H9 (cell line): Measurements from ENCODE around the gene HNRNPLL. TPM values are rescaled to one million over a fixed set of nuclear protein-coding genes. Genes with fewer than 3 reads are reported as not detected.

ENCODE experiments used
- DNase-seq: peaks from one replicate; pipeline ENCODE4 v3.0.0-alpha.2; 2017
- H2AFZ ChIP-seq: one replicate; pipeline ENCODE4 v1.6.1; 2013; ENCODE audit warnings: mild to moderate bottlenecking, low read length, control low read depth, moderate library complexity
- H2AK5ac ChIP-seq: 2 replicates; pipeline ENCODE4 v1.6.1; 2013; ENCODE audit warnings: low read length, control low read depth, mixed read lengths; ENCODE audit not compliant: insufficient read length
- H2BK120ac ChIP-seq: one replicate; pipeline ENCODE4 v1.6.1; 2013; ENCODE audit warnings: low read depth, mild to moderate bottlenecking, low read length, control low read depth, inconsistent platforms; ENCODE audit not compliant: poor library complexity, severe bottlenecking
- H2BK12ac ChIP-seq: 2 replicates; pipeline ENCODE4 v1.6.1; 2013; ENCODE audit warnings: low read length, control low read depth, mixed read lengths, low read depth; ENCODE audit not compliant: insufficient read length
- H2BK15ac ChIP-seq: 2 replicates; pipeline ENCODE4 v1.6.1; 2013; ENCODE audit warnings: low read depth, low read length, control low read depth
- H2BK20ac ChIP-seq: one replicate; pipeline ENCODE4 v1.6.1; 2013; ENCODE audit warnings: low read depth, mild to moderate bottlenecking, low read length, control low read depth, inconsistent platforms; ENCODE audit not compliant: poor library complexity, severe bottlenecking
- H2BK5ac ChIP-seq: 2 replicates; pipeline ENCODE4 v1.6.1; 2013; ENCODE audit warnings: low read length, control low read depth, mixed read lengths; ENCODE audit not compliant: insufficient read length
- H3K14ac ChIP-seq: 2 replicates; pipeline ENCODE4 v1.6.1; 2013; ENCODE audit warnings: low read length, control low read depth; ENCODE audit not compliant: insufficient read depth
- H3K18ac ChIP-seq: 2 replicates; pipeline ENCODE4 v1.6.1; 2013; ENCODE audit warnings: low read depth, mild to moderate bottlenecking, mixed read lengths, low read length, control low read depth; ENCODE audit not compliant: insufficient read length
- H3K23ac ChIP-seq: 2 replicates; pipeline ENCODE4 v1.6.1; 2013; ENCODE audit warnings: low read length, control low read depth, mixed read lengths, low read depth; ENCODE audit not compliant: insufficient read length
- H3K23me2 ChIP-seq: 2 replicates; pipeline ENCODE4 v1.6.1; 2013; ENCODE audit warnings: low read depth, mild to moderate bottlenecking, mixed read lengths, low read length, control low read depth; ENCODE audit not compliant: insufficient read length, poor library complexity, severe bottlenecking
- H3K27ac ChIP-seq: 2 replicates; pipeline ENCODE4 v1.5.1; 2013; ENCODE audit warnings: low read length, control low read depth, mixed read lengths, low read depth; ENCODE audit not compliant: insufficient read length
- H3K27me3 ChIP-seq: 2 replicates; pipeline ENCODE4 v1.6.1; 2013; ENCODE audit warnings: low read length, control low read depth, inconsistent platforms; ENCODE audit not compliant: insufficient read depth
- H3K4ac ChIP-seq: 2 replicates; pipeline ENCODE4 v1.6.1; 2013; ENCODE audit warnings: low read depth, mild to moderate bottlenecking, control low read depth, inconsistent platforms, low read length, moderate library complexity
- H3K4me1 ChIP-seq: 2 replicates; pipeline ENCODE4 v1.6.1; 2013; ENCODE audit warnings: low read length, control low read depth, inconsistent platforms; ENCODE audit not compliant: insufficient read depth
- H3K4me2 ChIP-seq: 2 replicates; pipeline ENCODE4 v1.6.1; 2013; ENCODE audit warnings: low read length, control low read depth, mixed read lengths; ENCODE audit not compliant: insufficient read length, insufficient read depth
- H3K56ac ChIP-seq: 2 replicates; pipeline ENCODE4 v1.6.1; 2013; ENCODE audit warnings: low read depth, mild to moderate bottlenecking, mixed read lengths, low read length, control low read depth; ENCODE audit not compliant: insufficient read length
- H3K79me1 ChIP-seq: 2 replicates; pipeline ENCODE4 v1.6.1; 2013; ENCODE audit warnings: low read depth, mild to moderate bottlenecking, moderate library complexity, low read length, control low read depth, inconsistent platforms; ENCODE audit not compliant: insufficient read depth, poor library complexity, severe bottlenecking
- H3K79me2 ChIP-seq: 2 replicates; pipeline ENCODE4 v1.6.1; 2013; ENCODE audit warnings: low read length, control low read depth, inconsistent platforms; ENCODE audit not compliant: insufficient read depth
- H3K9ac ChIP-seq: 2 replicates; pipeline ENCODE4 v1.6.1; 2013; ENCODE audit warnings: low read length, control low read depth, mixed read lengths; ENCODE audit not compliant: insufficient read length; ENCODE audit errors: extremely low read depth
- H3K9me3 ChIP-seq: one replicate; pipeline ENCODE4 v1.6.1; 2013; ENCODE audit warnings: low read depth, low read length, inconsistent platforms; ENCODE audit not compliant: control insufficient read depth
- H3T11ph ChIP-seq: one replicate; pipeline ENCODE4 v1.6.1; 2013; ENCODE audit warnings: mild to moderate bottlenecking, low read length, control low read depth, inconsistent platforms
- H4K20me1 ChIP-seq: one replicate; pipeline ENCODE4 v1.6.1; 2013; ENCODE audit not compliant: control insufficient read depth, insufficient read length, insufficient read depth
- H4K5ac ChIP-seq: 2 replicates; pipeline ENCODE4 v1.6.1; 2013; ENCODE audit warnings: low read depth, mild to moderate bottlenecking, mixed read lengths, low read length, control low read depth; ENCODE audit not compliant: insufficient read length
- H4K8ac ChIP-seq: replicated peaks from 2 replicates; pipeline ENCODE4 v1.6.1; 2013; ENCODE audit warnings: low read length, control low read depth, mixed read lengths, low read depth; ENCODE audit not compliant: insufficient read length
- H4K91ac ChIP-seq: 2 replicates; pipeline ENCODE4 v1.6.1; 2013; ENCODE audit warnings: low read depth, mild to moderate bottlenecking, moderate library complexity, mixed read lengths, low read length, control low read depth; ENCODE audit not compliant: insufficient read length
- H3K27ac Mint-ChIP-seq, 3 experiments: 2 replicates in 2 of 3; 3 replicates in 1 of 3; pipeline ENCODE4 v1.8.0; 2020 to 2021; ENCODE audit warnings: mixed read lengths in 3 of 3, mild to moderate bottlenecking in 1 of 3, moderate library complexity in 1 of 3
- H3K27me3 Mint-ChIP-seq: 2 replicates; pipeline ENCODE4 v1.8.0; 2021; ENCODE audit warnings: low read depth, mild to moderate bottlenecking, moderate library complexity, mixed read lengths
- H3K36me3 Mint-ChIP-seq, 3 experiments: 2 replicates in 2 of 3; 3 replicates in 1 of 3; pipeline ENCODE4 v1.8.0; 2020 to 2021; ENCODE audit warnings: low read depth in 3 of 3, mixed read lengths in 3 of 3; ENCODE audit not compliant: insufficient read depth in 1 of 3
- H3K4me1 Mint-ChIP-seq, 2 experiments: 2 replicates each; pipeline ENCODE4 v1.8.0; 2020; ENCODE audit warnings: mixed read lengths in 2 of 2
- H3K4me3 Mint-ChIP-seq, 2 experiments: 2 replicates in 1 of 2; 3 replicates in 1 of 2; pipeline ENCODE4 v1.8.0; 2020 to 2021; ENCODE audit warnings: mild to moderate bottlenecking in 2 of 2, mixed read lengths in 2 of 2, moderate library complexity in 1 of 2
- H3K9me3 Mint-ChIP-seq, 2 experiments: 2 replicates in 1 of 2; 3 replicates in 1 of 2; pipeline ENCODE4 v1.8.0; 2020; ENCODE audit warnings: mild to moderate bottlenecking in 2 of 2, mixed read lengths in 2 of 2, moderate library complexity in 1 of 2
- WGBS: extraction: QIAGEN DNeasy Blood & Tissue Kit; methylation state at CpG from one replicate; pipeline ENCODE4 v1.1.7; 2013; ENCODE audit warnings: missing lambda C conversion rate, low lambda C conversion rate, mixed read lengths; ENCODE audit not compliant: insufficient read length; ENCODE audit errors: extremely low coverage; 5-methylcytosine and 5-hydroxymethylcytosine counted together
- total RNA-seq: library from RNA; stranded (reverse); gene quantifications from 2 replicates; pipeline ENCODE4 v1.2.1, GENCODE V29; 2021
- TF ChIP-seq, protein P1 (sequence below): fragments of 200-600 bp; sonication (generic); conservative IDR thresholded peaks from 3 replicates; pipeline ENCODE4 v1.8.0; 2021; ENCODE audit warnings: antibody characterized with exemption, mild to moderate bottlenecking

Gene HNRNPLL
- total RNA-seq, 1 experiment from 2014 or later = 52.3 TPM

GRCh38 chr2:38533180-38533579 lies 69.5 kb downstream of the HNRNPLL start:
- Histone ChIP-seq H3K79me1 (no peaks in the 10 kb centered on the region), H3K4me1 (no peaks in the 10 kb centered on the region), H2BK5ac (no peak overlapping the region), H3K56ac (no peak overlapping the region), H3K27me3 (no peaks in the 10 kb centered on the region; the same call in 1 of the 2 replicates), H3K27ac (no peak overlapping the region), H2BK120ac (no peak overlapping the region), H3K9me3 (no peaks in the 10 kb centered on the region), H2BK15ac (no peak overlapping the region), H3K4ac (no peak overlapping the region), H4K5ac (no peak overlapping the region), H2BK20ac (no peak overlapping the region), H3T11ph (no peak overlapping the region), H2AK5ac (no peak overlapping the region), H4K91ac (no peak overlapping the region), H2AFZ (no peak overlapping the region), H3K23ac (no peak overlapping the region), H3K14ac (no peak overlapping the region), H3K79me2 (no peaks in the 10 kb centered on the region), H3K4me2 (no peak overlapping the region), H4K8ac (no peak overlapping the region), H2BK12ac (no peak overlapping the region), H3K23me2 (peaks cover 2% of the 10 kb centered on the region), H4K20me1 (no peaks in the 10 kb centered on the region), H3K18ac (no peak overlapping the region), H3K9ac (no peak overlapping the region)
- Mint-ChIP-seq H3K4me3 (no peak overlapping the region), H3K27me3 (peaks cover 33% of the 10 kb centered on the region), H3K27ac (0 out of 7 replicates have a peak overlapping the region, but pooled peaks of 1 of the 3 experiments have one; percentile 15), H3K36me3 (no peaks in the 10 kb centered on the region), H3K4me1 (peaks cover 5 to 10% of the 10 kb centered on the region in 2 experiments), H3K9me3 (no peaks in the 10 kb centered on the region)
- TF ChIP-seq, protein P1, sequence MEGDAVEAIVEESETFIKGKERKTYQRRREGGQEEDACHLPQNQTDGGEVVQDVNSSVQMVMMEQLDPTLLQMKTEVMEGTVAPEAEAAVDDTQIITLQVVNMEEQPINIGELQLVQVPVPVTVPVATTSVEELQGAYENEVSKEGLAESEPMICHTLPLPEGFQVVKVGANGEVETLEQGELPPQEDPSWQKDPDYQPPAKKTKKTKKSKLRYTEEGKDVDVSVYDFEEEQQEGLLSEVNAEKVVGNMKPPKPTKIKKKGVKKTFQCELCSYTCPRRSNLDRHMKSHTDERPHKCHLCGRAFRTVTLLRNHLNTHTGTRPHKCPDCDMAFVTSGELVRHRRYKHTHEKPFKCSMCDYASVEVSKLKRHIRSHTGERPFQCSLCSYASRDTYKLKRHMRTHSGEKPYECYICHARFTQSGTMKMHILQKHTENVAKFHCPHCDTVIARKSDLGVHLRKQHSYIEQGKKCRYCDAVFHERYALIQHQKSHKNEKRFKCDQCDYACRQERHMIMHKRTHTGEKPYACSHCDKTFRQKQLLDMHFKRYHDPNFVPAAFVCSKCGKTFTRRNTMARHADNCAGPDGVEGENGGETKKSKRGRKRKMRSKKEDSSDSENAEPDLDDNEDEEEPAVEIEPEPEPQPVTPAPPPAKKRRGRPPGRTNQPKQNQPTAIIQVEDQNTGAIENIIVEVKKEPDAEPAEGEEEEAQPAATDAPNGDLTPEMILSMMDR = no peak
- no CpG with 5 or more reads among the region's 9 CpGs for WGBS
- no peak for DNase-seq
